IgD-negative memory B cell (primary cell): ENCODE measurements around the gene ITCH. TPM values are rescaled to one million over a fixed set of nuclear protein-coding genes. Genes with fewer than 3 reads are reported as not detected.
"Not testable (repeated sequence)": the region's sequence is repeated elsewhere in the genome, so short reads cannot be mapped to it uniquely, and the experiment has no call there.

Experiments
- H3K27ac Mint-ChIP-seq, 3 donors: one replicate each; pipeline ENCODE4 v1.8.0; 2020 to 2022; ENCODE audit warnings: mild to moderate bottlenecking in 3 of 3, mixed read lengths in 3 of 3, moderate library complexity in 1 of 3
- H3K27me3 Mint-ChIP-seq: one replicate; pipeline ENCODE4 v1.8.0; 2021; ENCODE audit warnings: mixed read lengths
- H3K36me3 Mint-ChIP-seq: one replicate; pipeline ENCODE4 v1.8.0; 2020; ENCODE audit warnings: mild to moderate bottlenecking, mixed read lengths
- H3K4me1 Mint-ChIP-seq, 3 donors: one replicate each; pipeline ENCODE4 v1.8.0; 2020 to 2022; ENCODE audit warnings: mixed read lengths in 3 of 3, mild to moderate bottlenecking in 1 of 3
- H3K4me3 Mint-ChIP-seq, 4 donors: one replicate each; pipeline ENCODE4 v1.8.0; 2020 to 2022; ENCODE audit warnings: mild to moderate bottlenecking in 4 of 4, mixed read lengths in 4 of 4, moderate library complexity in 3 of 4
- H3K9me3 Mint-ChIP-seq, 3 donors: one replicate each; pipeline ENCODE4 v1.8.0; 2020 to 2021; ENCODE audit warnings: mixed read lengths in 3 of 3, mild to moderate bottlenecking in 1 of 3
- polyA plus RNA-seq: library from polyadenylated mRNA; unstranded; fragments of 300-500 nt; fragmentation: Illumina TruSeq; gene quantifications from one replicate; pipeline ENCODE4 v1.2.3, GENCODE V29; 2021

Gene ITCH
- polyA plus RNA-seq, 1 donor from 2014 or later, result 33.7 TPM

- Mint-ChIP-seq H3K36me3 (no peaks in the 10 kb centered on the region), H3K27me3 (no peaks in the 10 kb centered on the region), H3K4me3 (no peak overlapping the region), H3K9me3 (no peaks in the 10 kb centered on the region), H3K27ac (no peak overlapping the region), H3K4me1 (peaks cover 13 to 15% (median 14%) of the 10 kb centered on the region in 3 donors)
Measured at GRCh38 chr20:34334654-34335407, 28.2 kb upstream of the ITCH start.

DNA sequence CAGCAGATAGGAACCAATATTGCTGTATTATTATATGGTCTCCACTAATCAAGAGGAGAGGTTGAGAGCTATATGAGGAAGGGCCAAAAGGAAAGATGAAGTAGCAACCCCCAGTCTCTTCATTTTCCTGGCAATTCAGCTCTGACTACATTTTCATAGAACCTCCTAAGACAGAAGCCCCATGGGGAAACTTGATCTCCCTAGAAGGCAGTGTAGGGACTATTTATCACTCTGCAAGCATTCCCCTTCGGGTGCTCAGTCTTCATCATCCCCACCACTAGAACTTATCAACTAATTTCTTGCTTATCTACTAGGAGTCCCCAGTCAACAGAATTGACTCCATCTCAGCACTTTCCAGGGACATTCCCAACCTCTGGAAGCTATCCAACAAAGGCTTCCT lies 25.5 kb upstream of the ITCH start:
- H3K36me3 Mint-ChIP-seq, result no peaks in the 10 kb centered on the region
- peak overlapping the region; percentile 67 to 93 (median 85) for H3K4me3 Mint-ChIP-seq
- H3K9me3 Mint-ChIP-seq, result no peaks in the 10 kb centered on the region
- H3K27me3 Mint-ChIP-seq, result no peaks in the 10 kb centered on the region
- H3K4me1 Mint-ChIP-seq, result peaks cover 18 to 20% (median 19%) of the 10 kb centered on the region in 3 donors
- H3K27ac Mint-ChIP-seq, result peak overlapping the region; percentile 79 to 95 (median 94)

- H3K9me3 Mint-ChIP-seq, result no peaks in the 10 kb centered on the region
- no peaks in the 10 kb centered on the region for H3K27me3 Mint-ChIP-seq
- peaks cover 18 to 20% (median 19%) of the 10 kb centered on the region in 3 donors for H3K4me1 Mint-ChIP-seq
- no peaks in the 10 kb centered on the region for H3K36me3 Mint-ChIP-seq
- peak overlapping the region; percentile 79 to 95 (median 94) for H3K27ac Mint-ChIP-seq
- H3K4me3 Mint-ChIP-seq, result peak overlapping the region; percentile 77 to 93 (median 93)
Measured at GRCh38 chr20:34337982-34338726, 24.9 kb upstream of the ITCH start.

DNA sequence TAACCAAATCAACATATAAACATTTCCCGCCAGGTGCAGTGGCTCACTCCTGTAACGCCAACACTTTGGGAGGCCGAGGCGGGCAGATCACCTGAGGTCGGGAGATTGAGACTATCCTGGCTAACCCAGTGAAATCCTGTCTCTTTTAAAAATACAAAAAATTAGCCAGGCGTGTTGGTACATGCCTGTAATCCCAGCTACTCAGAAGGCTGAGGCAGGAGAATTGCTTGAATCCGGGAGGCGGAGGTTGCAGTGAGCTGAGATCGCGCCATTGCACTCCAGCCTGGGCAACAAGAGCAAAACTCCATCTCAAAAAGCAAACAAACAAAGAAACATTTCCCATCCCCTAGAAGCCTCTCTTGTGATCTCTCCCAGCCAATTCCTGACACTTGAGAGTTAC lies 22.3 kb upstream of the ITCH start:
- Mint-ChIP-seq H3K27ac (peak overlapping the region in 1 of 3 donors; percentile 78), H3K4me1 (peaks cover 18 to 20% (median 19%) of the 10 kb centered on the region in 3 donors)
- not testable (repeated sequence) for H3K4me3 Mint-ChIP-seq, H3K27me3 Mint-ChIP-seq, H3K36me3 Mint-ChIP-seq, H3K9me3 Mint-ChIP-seq

DNA sequence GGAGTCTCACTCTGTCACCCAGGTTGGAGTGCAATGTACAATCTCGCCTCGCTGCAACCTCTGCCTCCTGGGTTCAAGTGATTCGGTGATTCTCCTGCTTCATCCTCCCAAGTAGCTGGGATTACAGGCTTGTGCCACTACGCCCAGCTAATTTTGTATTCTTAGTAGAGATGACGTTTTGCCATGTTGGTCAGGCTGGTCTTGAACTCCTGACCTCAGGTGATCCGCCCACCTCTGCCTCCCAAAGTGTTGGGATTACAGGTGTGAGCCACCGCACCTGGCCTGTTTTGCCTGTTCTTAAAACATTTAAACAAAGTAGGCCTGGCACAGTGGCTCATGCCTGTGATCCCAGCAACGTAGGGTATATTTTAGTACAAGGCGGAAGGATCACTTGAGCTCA lies 21.9 kb upstream of the ITCH start:
- Mint-ChIP-seq H3K4me1 (peaks cover 18 to 20% (median 19%) of the 10 kb centered on the region in 3 donors), H3K27ac (peak overlapping the region in 1 of 3 donors; percentile 78)
- not testable (repeated sequence) for H3K27me3 Mint-ChIP-seq, H3K9me3 Mint-ChIP-seq, H3K4me3 Mint-ChIP-seq, H3K36me3 Mint-ChIP-seq

DNA sequence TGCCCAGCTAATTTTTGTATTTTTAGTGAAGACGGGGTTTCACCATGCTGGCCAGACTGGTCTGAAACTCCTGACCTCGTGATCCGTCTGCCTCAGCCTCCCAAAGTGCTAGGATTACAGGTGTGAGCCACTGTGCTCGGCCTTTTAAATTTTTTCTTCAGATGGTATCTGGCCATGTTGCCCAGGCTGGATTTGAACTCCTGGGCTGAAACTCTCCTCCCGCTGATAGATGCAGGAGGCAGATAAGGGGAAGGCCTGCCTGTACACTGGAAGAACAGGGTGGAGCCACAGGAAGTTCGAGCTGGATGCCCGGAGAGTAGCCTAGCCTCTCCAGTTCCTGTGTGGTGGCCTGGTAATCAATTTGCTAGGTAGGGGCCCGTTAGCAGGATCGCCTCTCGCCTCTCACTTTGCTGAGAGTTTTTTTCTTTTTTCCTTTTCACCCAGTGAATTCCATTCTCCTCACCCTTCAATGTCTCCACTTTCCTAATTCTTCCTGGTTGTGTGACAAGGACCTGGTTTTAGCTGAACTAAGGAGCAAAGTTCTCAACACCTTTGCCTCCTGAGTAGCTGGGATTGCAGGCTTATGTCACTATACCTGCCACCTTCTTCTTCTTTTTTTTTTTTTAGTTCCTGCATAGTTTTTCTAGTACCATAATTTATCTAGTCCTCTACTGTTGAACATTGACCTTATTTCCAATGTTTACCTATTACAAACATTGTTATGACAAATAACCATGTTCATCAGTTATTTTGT lies 19.4 kb upstream of the ITCH start:
- Mint-ChIP-seq H3K4me3 (no peak overlapping the region), H3K27me3 (no peaks in the 10 kb centered on the region), H3K9me3 (no peaks in the 10 kb centered on the region), H3K4me1 (peaks cover 6 to 8% (median 7%) of the 10 kb centered on the region in 3 donors), H3K27ac (peak overlapping the region in 1 of 3 donors; percentile 31), H3K36me3 (no peaks in the 10 kb centered on the region)

DNA sequence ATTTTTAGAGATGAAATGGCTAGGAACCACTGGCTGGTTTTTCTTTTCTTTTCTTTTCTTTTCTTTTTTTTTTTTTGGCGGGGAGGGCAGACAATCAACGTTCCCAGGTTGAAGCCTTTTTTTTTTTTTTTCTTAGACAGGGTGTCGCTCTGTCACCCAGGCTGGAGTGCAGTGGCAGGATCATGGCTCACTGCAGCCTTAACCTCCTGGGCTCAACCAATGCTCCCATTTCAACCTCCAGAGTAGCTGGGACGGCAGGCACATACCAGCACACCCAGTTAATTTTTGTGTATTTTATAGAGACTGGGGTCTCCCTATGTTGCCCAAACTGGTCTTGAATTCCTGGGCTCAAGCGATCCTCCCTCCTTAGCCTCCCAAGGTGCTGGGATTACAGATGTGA lies 18.8 kb upstream of the ITCH start:
- Mint-ChIP-seq H3K27me3 (no peaks in the 10 kb centered on the region), H3K4me3 (no peak overlapping the region), H3K27ac (no peak overlapping the region), H3K36me3 (no peaks in the 10 kb centered on the region), H3K4me1 (peaks cover 6 to 8% (median 7%) of the 10 kb centered on the region in 3 donors), H3K9me3 (no peaks in the 10 kb centered on the region)

DNA sequence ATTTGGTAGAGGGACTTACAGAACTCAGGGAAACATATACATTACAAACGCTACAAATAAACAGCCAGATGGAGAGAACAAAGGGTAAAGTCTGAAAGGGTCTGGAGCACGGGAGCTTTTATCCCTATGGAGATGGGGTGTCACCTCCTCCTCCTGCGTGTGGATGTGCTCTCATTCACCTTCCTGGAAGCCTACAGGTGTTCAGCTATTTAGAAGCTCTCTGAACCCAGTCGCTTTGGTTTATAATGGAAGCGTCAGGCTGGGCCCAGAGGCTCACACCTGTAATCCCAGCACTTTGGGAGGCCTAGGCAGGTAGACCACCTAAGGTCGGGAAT lies 17.7 kb upstream of the ITCH start:
- H3K4me3 Mint-ChIP-seq, result no peak overlapping the region
- no peaks in the 10 kb centered on the region for H3K36me3 Mint-ChIP-seq
- H3K9me3 Mint-ChIP-seq, result no peaks in the 10 kb centered on the region
- peaks cover 0 to 4% (median 1%) of the 10 kb centered on the region in 3 donors for H3K4me1 Mint-ChIP-seq
- no peaks in the 10 kb centered on the region for H3K27me3 Mint-ChIP-seq
- H3K27ac Mint-ChIP-seq, result no peak overlapping the region

GRCh38 chr20:34345839-34346532 lies 17.1 kb upstream of the ITCH start:
- H3K9me3 Mint-ChIP-seq, H3K27me3 Mint-ChIP-seq, H3K4me3 Mint-ChIP-seq, H3K36me3 Mint-ChIP-seq, H3K27ac Mint-ChIP-seq, H3K4me1 Mint-ChIP-seq: not testable (repeated sequence)

- not testable (repeated sequence) for H3K4me3 Mint-ChIP-seq, H3K36me3 Mint-ChIP-seq, H3K9me3 Mint-ChIP-seq, H3K27me3 Mint-ChIP-seq, H3K27ac Mint-ChIP-seq, H3K4me1 Mint-ChIP-seq
Measured at GRCh38 chr20:34346533-34346865, 16.6 kb upstream of the ITCH start.

DNA sequence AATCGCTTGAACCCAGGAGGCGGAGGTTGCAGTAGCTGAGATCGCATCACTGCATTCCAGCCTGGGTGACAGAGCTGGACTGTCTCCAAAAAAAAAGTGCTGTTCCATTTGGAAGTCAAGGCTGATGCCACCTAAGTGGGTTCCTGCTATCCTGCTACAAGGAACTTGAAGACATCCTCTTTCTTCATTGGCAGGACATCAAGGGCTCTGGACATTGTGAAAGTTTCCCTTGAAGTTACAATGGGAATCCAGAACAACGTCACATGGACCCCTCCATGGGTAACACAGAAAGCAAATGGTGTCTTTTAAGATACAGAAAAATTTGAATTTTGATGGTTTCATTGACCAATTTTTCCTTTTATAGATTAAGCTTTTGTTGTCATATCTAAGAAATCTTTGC lies 15.5 kb upstream of the ITCH start:
- Mint-ChIP-seq H3K9me3 (no peaks in the 10 kb centered on the region), H3K36me3 (no peaks in the 10 kb centered on the region), H3K4me1 (peaks cover 0 to 2% (median 0%) of the 10 kb centered on the region in 3 donors), H3K27me3 (no peaks in the 10 kb centered on the region), H3K4me3 (no peak overlapping the region), H3K27ac (no peak overlapping the region)

DNA sequence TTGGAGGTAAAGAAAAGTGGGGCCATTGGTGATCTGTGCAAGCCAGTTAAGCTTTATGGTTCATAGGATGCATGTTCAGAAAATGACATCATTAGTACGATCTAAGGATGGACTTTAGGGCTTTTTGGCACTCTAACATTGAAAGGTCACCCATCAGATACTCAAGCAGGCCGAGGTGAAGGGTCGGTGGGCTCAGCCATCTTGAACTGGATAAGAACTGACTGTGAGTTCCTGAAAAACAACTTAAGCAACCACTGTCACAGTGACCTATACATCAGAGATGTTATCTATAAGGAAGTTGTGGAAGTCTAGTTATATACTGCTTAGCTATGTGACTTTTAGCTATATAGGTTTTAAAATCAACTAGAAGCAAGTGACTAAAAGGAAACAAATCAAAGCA lies 13.0 kb upstream of the ITCH start:
- Mint-ChIP-seq H3K4me3 (no peak overlapping the region), H3K36me3 (no peaks in the 10 kb centered on the region), H3K27me3 (no peaks in the 10 kb centered on the region), H3K9me3 (no peaks in the 10 kb centered on the region), H3K27ac (no peak overlapping the region), H3K4me1 (peaks cover 0 to 2% (median 0%) of the 10 kb centered on the region in 3 donors)

DNA sequence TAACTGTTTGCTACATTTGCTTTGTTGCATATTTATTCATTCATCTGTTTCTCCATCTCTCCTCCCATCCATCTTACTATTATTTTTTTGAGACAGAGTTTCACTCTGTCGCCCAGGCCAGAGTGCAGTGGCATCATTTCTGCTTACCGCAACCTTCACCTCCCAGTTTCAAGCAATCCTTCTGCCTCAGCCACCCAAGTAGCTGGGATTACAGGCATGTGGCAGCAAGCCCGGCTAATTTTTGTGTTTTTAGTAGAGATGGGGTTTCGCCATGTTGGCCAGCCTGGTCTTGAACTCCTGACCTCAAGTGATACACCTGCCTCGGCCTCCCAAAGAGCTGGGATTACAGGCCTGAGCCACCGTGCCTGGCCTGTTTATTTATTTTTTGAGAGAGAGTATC lies 9.6 kb upstream of the ITCH start:
- not testable (repeated sequence) for H3K4me1 Mint-ChIP-seq, H3K36me3 Mint-ChIP-seq

DNA sequence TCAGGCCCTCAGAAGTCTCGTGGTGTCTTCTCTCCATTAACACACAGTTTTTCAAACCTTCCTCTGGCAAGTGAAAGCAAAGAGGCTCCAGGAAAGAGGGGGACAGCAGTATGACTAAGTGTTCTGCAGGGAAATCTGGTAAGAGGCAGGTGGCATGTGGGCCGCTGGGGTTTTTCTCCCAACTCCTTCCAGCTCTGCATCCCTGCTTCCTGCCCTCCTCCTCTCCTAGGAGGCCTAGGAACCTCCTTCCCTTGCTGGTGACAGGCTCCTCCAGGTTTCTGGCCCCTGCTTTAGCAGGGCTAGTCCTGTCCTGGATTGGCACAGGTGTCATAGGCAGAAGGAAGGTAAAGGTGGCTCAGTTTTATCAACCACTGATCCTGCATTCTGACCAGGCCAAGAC lies 7.6 kb upstream of the ITCH start:
- Mint-ChIP-seq H3K27ac (no peak overlapping the region), H3K27me3 (no peaks in the 10 kb centered on the region), H3K36me3 (no peaks in the 10 kb centered on the region), H3K4me1 (no peaks in the 10 kb centered on the region), H3K4me3 (no peak overlapping the region), H3K9me3 (no peaks in the 10 kb centered on the region)

More for the DNA sequence above, 9.6 kb upstream of the ITCH start:
- not testable (repeated sequence) for H3K9me3 Mint-ChIP-seq, H3K27me3 Mint-ChIP-seq, H3K4me3 Mint-ChIP-seq, H3K27ac Mint-ChIP-seq

GRCh38 chr20:34359729-34360128 lies 3.3 kb upstream of the ITCH start:
- H3K36me3 Mint-ChIP-seq, H3K9me3 Mint-ChIP-seq, H3K4me3 Mint-ChIP-seq, H3K27ac Mint-ChIP-seq, H3K27me3 Mint-ChIP-seq: not testable (repeated sequence)
- H3K4me1 Mint-ChIP-seq, result peaks cover 6 to 11% (median 10%) of the 10 kb centered on the region in 3 donors
